HG02798 (cell line): Measurements from ENCODE around the gene OSBPL5.

ENCODE experiments used
- ATAC-seq: cut with Tn5 transposase; IDR thresholded peaks from one replicate; pipeline ENCODE4 v1.9.1; 2021; ENCODE audit warnings: mild to moderate bottlenecking; ENCODE audit not compliant: unreplicated experiment, poor library complexity

OSBPL5 gene

GRCh38 chr11:3167143-3168119 is 2.3 kb upstream of the OSBPL5 start:
- ATAC-seq: no peak

- no peak for ATAC-seq
These were observed 1.4 kb upstream of the OSBPL5 start for GRCh38 chr11:3166268-3167142.

GRCh38 chr11:3165916-3166267 is 782 bp upstream of the OSBPL5 start:
- ATAC-seq: no peak

GRCh38 chr11:3164552-3165151 is 458 bp downstream of the OSBPL5 start:
- ATAC-seq: no peak

- ATAC-seq: no peak
These were observed 965 bp downstream of the OSBPL5 start for GRCh38 chr11:3164138-3164551.

- ATAC-seq: no peak
These were observed 1.7 kb downstream of the OSBPL5 start for GRCh38 chr11:3163241-3163981.

- ATAC-seq: no peak
These were observed 2.5 kb downstream of the OSBPL5 start for GRCh38 chr11:3162410-3163240.

- ATAC-seq: no peak
These were observed 3.2 kb downstream of the OSBPL5 start for GRCh38 chr11:3161720-3162409.

- ATAC-seq: no peak
These were observed 3.8 kb downstream of the OSBPL5 start for GRCh38 chr11:3161309-3161708.

GRCh38 chr11:3160252-3161031 is 4.7 kb downstream of the OSBPL5 start:
- ATAC-seq: no peak

- no peak for ATAC-seq
These were observed 5.6 kb downstream of the OSBPL5 start for GRCh38 chr11:3159296-3160190.

- ATAC-seq: no peak
These were observed 6.3 kb downstream of the OSBPL5 start for GRCh38 chr11:3158821-3159220.

GRCh38 chr11:3158131-3158591 is 6.9 kb downstream of the OSBPL5 start:
- no peak for ATAC-seq

- ATAC-seq: no peak
These were observed 7.6 kb downstream of the OSBPL5 start for GRCh38 chr11:3157381-3158130.

- ATAC-seq: no peak
These were observed 8.3 kb downstream of the OSBPL5 start for GRCh38 chr11:3156661-3157311.

- no peak for ATAC-seq
These were observed 8.8 kb downstream of the OSBPL5 start for GRCh38 chr11:3156282-3156660.
